ENCODE results near the gene ARHGAP31.
"Not testable (repeated sequence)": the region's sequence is repeated elsewhere in the genome, so short reads cannot be mapped to it uniquely, and the experiment has no call there.

The ARHGAP31 gene

DNA sequence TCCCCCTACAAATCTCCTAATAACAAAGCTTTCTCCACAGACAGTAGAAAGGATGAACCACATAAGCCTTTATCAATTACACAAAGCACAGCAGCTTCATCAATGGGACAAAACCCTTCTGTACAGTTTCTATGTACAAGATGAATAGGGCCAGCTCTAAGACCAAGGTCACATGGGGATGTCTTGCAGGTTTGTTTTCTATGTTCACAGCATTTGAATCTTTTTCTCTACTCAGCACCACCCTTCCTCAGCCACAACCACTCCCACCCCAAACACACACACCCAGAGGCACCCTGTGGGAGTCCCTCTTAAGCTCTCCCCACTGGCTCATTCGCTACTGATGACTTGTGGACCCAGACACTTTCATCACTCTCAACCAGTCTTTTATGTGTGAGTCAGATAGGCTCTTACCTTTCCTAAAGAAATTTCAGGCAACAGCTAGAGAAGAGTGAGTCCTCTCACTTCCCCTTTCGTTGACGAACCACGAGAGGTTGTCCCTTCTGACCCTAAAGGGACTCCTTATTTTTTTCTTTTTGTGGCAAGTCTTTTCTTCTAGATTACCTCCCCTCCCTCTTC lies 57.9 kb downstream of the ARHGAP31 start:
- peak in 2 of 5 donors; percentile 2 to 9 for DNase-seq

GRCh38 chr3:119352863-119353527 lies 58.8 kb downstream of the ARHGAP31 start:
- peak in 1 of 5 donors; percentile 32 for DNase-seq

DNA sequence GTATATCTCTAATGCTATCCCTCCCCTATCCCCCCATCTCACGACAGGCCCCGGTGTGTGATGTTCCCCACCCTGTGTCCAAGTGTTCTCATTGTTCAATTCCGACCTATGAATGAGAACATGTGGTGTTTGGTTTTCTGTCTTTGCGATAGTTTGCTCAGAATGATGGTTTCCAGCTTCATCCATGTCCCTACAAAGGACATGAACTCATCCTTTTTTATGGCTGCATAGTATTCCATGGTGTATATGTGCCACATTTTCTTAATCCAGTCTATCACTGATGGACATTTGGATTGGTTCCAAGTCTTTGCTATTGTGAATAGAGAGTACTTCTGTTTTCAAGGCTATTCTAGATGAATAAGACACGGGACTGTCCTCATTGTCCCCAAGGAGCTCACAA lies 61.4 kb downstream of the ARHGAP31 start:
- not testable (repeated sequence) for DNase-seq

GRCh38 chr3:119356646-119357045 lies 62.5 kb downstream of the ARHGAP31 start:
- no peak for DNase-seq

DNA sequence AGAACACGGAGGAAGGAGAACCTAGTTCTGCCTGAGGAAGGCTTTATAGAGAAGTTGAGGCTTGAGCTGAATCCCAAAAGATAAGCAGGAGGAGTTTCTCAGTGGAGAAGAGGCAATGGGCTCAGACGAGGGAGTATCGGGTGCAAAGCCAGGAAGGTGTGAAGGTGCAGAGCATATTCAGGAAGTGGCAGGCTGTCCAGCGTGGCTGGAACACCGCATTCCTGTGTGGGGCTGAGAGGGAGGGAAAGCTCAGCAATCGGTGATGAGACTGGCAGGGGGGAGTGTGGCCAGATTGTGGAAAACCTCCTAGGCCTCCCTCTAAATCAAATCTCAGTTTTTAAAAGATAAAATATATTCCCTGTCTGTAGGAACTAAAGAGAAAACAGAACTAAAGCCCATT lies 63.0 kb downstream of the ARHGAP31 start:
- no peak for DNase-seq

DNA sequence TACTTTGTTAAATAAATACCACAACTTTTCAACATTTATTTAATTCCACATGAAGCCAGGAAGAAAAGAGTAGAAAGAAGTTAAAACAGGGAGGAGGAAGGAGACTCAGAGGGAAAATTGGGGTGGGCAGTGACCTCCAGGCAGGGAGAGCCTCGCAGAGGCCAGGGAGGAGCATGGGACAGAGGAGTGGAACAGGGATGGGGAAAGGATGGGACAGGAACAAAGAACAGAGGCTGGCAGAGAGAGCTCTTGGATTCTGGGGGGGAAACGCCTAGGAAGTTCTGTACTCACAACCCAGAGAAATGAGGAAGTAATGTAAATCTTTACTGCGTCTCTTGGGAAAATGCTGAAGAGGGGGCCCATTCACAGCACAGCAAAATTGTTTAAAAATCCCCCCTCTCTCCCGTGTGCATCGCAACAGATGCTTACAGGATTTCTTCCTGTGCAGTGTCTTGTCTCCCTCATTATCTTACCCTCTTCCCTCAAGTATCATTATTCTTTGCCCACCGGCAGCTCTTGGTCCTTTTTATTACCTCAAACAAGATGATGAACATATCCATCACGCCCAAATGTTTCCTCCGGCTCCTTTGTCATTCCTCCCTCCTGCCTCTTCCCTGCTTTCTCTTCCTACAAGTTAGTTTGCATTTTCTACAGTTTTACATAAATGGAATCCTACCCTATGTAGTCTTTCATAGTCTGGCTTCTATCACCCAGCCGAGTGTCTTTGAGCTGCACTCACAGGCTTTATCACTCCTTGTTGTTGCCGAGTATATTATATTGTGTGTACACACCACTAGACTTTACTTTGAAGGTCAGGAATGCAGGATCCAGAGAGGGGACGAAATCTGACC lies 65.5 kb downstream of the ARHGAP31 start:
- DNase-seq, result no peak

DNA sequence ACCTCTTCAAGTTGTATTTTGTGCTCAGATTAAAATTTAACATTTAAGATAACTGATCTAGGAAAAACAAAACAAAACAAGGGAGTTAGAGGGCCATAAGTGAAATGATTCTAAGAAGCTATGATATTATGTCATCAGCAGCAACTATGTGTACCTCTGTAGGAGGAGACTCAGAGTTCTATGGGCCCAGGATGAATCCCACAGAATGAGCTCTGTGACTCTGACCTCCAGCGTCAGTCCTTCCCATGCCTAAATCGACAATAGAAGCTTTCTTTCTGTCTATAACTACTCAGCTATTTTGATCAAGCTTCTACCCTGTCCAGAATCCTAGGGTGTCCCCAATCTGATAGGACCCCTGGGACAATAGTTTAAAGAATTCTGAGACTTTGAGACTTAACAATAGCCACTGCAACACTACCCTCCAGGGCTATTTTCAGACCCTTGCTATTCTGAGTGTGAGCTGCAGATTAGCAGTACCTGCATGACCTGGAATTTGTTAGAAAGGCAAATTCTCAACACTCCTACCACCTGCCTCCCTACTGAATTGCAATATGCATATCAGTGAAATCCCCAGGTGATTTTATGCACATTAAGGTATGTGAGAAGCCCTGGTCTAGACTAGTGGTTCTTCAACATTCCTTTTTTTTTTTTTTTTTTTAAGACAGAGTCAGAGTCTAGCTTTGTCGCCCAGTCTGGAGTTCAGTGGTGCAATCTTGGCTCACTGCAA lies 66.7 kb downstream of the ARHGAP31 start:
- no peak for DNase-seq

GRCh38 chr3:119362010-119362409 lies 67.8 kb downstream of the ARHGAP31 start:
- DNase-seq, result no peak

GRCh38 chr3:119362940-119363725 lies 69.0 kb downstream of the ARHGAP31 start:
- no peak for DNase-seq

DNA sequence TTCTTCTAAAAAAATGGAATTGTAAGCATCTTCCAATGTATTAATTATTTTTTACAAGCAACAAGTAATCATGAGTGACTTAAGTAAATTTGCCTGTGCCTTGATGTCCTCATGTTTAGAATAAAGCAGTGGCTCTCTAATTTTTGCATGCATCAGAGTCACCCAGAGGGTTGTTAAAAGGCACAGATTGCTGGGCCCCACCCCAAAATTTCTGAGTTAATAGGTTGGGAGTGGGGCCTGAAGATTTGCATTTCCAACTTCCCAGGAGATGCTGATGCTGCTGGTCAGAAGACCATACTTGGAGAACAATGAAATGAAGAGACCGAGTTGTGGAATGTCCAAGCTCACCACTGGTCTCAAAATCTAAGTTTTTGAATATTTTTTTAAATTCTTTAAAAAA lies 70.2 kb downstream of the ARHGAP31 start:
- no peak for DNase-seq

- no peak for DNase-seq
These were observed 71.2 kb downstream of the ARHGAP31 start for GRCh38 chr3:119365418-119365817.

DNA sequence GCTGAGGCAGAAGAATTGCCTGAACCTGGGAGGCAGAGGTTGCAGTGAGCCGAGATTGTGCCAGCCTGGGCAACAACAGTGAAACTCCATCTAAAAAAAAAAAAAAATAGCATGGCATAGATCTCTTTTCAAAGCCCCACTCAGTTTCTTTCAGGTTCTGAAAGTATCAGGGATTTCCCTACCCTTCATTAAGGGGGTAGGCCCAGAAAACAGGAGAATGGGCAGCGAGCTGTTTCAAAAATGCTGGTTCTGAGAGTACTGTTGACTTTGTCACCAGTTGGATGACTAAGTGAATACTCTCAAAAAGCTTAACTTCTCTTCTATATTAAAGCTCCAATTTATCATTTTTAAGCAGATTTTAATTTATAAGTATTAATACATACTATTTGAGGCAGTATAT lies 72.8 kb downstream of the ARHGAP31 start:
- no peak for DNase-seq

- DNase-seq, result no peak
These were observed 74.1 kb downstream of the ARHGAP31 start for GRCh38 chr3:119368298-119368697.

GRCh38 chr3:119371786-119372185 lies 77.6 kb downstream of the ARHGAP31 start:
- DNase-seq, result not testable (repeated sequence)

DNA sequence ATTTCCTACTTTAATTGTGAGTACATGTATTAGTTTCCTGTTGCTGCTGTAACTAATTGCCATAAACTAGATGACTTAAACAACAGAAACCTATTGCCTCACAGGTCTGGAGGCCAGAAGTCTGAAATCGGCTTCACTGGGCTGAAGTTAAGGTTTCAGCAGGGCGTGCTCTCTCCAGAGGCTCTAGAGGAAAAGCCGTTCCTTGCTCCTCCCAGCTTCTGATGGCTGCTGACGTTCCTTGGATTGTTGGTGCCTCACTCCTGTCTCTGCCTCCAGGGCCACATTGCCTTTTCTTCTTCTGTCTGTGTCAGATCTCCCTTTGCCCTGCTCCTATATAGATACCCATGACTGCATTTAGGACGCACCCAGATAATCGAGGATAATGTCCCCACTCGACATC lies 80.9 kb downstream of the ARHGAP31 start:
- no peak for DNase-seq

DNA sequence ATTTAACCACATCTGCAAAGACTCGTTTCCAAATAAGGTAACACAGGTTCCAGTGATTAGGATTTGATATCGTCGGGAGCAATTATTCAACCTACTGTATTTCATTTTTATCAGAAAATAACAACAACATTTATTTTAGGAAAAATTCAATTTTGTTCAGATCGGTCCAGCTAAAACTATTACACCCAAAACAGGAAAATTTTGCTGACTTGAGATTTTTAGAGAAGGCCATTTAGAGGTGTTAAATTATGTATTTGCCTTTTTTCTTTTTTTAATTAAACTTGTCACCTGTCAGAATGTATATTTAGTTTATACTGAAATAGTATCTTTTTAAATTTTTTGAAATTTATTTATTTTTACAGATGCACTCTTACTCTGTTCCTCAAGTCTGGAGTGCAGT lies 81.3 kb downstream of the ARHGAP31 start:
- DNase-seq, result no peak

GRCh38 chr3:119376758-119377157 lies 82.6 kb downstream of the ARHGAP31 start:
- no peak for DNase-seq

- DNase-seq, result no peak
These were observed 84.1 kb downstream of the ARHGAP31 start for GRCh38 chr3:119378259-119378803.

DNA sequence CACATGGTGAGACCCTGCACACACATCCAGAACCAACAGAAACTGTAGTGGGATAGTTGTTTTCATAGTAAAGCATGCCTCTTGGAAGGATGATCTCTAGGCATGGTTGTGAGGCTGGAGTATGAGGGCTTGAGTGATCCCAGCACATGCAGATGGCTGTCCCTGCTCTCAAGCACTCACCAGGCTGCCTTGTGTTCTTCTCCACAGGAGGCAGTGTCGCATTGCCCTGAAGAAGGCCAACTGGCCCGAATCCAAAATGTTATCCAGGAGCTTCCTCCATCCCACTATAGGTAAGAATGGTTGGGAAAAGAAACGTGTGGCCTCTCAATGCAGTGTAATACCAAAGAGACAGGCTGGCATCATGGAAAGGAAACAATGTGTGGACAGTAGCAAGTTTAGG lies 86.5 kb downstream of the ARHGAP31 start:
- DNase-seq, result no peak

DNA sequence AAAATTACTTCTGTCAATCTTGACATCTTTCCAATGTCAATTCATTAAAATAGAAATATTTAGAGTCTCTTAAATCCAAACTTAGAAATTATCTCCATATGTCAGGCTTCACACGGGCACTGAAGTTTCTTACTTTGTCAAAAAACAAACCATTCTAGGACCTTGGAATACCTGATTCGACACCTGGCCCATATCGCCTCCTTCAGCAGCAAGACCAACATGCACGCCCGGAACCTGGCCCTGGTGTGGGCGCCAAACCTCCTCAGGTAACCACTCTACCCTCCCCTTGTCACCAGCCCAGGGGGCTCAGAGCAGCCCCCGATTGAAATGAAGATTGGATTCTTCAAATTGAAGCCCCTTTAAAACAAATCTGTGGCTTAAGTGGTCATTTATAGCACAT lies 88.0 kb downstream of the ARHGAP31 start:
- no peak for DNase-seq

DNA sequence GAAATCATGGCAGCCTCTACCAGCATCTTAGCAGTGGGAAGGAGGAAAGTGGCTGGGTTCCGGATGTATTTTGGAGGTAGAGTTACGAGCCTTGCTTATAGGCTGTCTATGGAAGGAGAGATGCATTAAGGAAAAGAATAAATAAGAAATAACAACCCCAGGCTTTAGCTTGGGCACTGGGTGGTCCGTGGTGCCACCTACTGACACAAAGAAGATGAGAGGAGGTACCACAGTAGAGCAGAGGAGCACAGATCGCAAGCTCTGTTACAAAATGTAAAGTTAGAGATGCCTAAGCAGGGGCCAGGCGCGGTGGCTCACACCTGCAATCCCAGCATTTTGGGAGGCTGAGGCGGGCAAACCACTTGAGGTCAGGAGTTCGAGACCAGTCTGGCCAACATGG lies 94.4 kb downstream of the ARHGAP31 start:
- DNase-seq, result no peak

GRCh38 chr3:119395923-119396358 lies 101.8 kb downstream of the ARHGAP31 start:
- peak in 1 of 5 donors; percentile 8 for DNase-seq

All from T-helper 1 cell (primary cell).